Esophagus muscularis mucosa (tissue), 4 donors: ENCODE data around the gene C19orf18. TPM values are rescaled to one million over a fixed set of nuclear protein-coding genes. Genes with fewer than 3 reads are reported as not detected.

Experiments used
- DNase-seq: peaks from one replicate; pipeline ENCODE4 v3.0.0-alpha.2; 2017; ENCODE audit errors: extremely low spot score
- H3K27ac ChIP-seq, 4 donors: fragments of 200-600 bp; sonication (generic); replicated peaks in 1 of 4; 1 replicate in 3 of 4; 2 replicates in 1 of 4; pipeline ENCODE4 v1.5.1; 2016 to 2019; ENCODE audit warnings: mild to moderate bottlenecking in 1 of 4
- H3K27me3 ChIP-seq, 4 donors: fragments of 200-600 bp; sonication (generic); one replicate each; pipeline versions ENCODE4 v1.5.1 to v1.6.0; 2016 to 2019
- H3K36me3 ChIP-seq, 4 donors: fragments of 200-600 bp; sonication (generic); one replicate each; pipeline ENCODE4 v1.5.1; 2016 to 2019
- H3K4me1 ChIP-seq, 4 donors: fragments of 200-600 bp; sonication (generic); one replicate each; pipeline ENCODE4 v1.5.1; 2016 to 2019
- H3K4me3 ChIP-seq, 4 donors: fragments of 200-600 bp; sonication (generic); 1 replicate in 2 of 4; 2 replicates in 2 of 4; pipeline ENCODE4 v1.5.1; 2016 to 2019; ENCODE audit warnings: mild to moderate bottlenecking in 4 of 4, moderate library complexity in 1 of 4
- H3K9me3 ChIP-seq, 4 donors: fragments of 200-600 bp; sonication (generic); 1 replicate in 3 of 4; 2 replicates in 1 of 4; pipeline ENCODE4 v1.5.1; 2016 to 2019
- CTCF ChIP-seq, 3 experiments: fragments of 200-600 bp in 2 of 3; fragments of 450-650 bp in 1 of 3; sonication (generic) in 2 of 3; IDR thresholded peaks; one replicate each; pipeline ENCODE4 v1.5.1; 2017 to 2019; ENCODE audit warnings: antibody characterized with exemption in 3 of 3, mild to moderate bottlenecking in 2 of 3, moderate library complexity in 1 of 3
- EP300 ChIP-seq: sonication (generic); formaldehyde crosslinking; IDR thresholded peaks from one replicate; pipeline ENCODE4 v1.6.1; 2017; ENCODE audit warnings: antibody characterized with exemption
- POLR2A ChIP-seq: fragments of 450-650 bp; IDR thresholded peaks from one replicate; pipeline ENCODE4 v1.6.1; 2017; ENCODE audit warnings: antibody characterized with exemption, moderate library complexity, mild to moderate bottlenecking, low read depth
- POLR2AphosphoS5 ChIP-seq, 2 donors: sonication (generic); formaldehyde crosslinking; IDR thresholded peaks; one replicate each; pipeline ENCODE4 v1.6.1; 2017; ENCODE audit warnings: antibody characterized with exemption in 2 of 2
- WGBS: methylation state at CpG from one replicate; pipeline ENCODE4 v1.1.5; 2018; 5-methylcytosine and 5-hydroxymethylcytosine counted together
- intact Hi-C: fragments of 100-400 bp; cut with DNase I; formaldehyde crosslinking; loops from one replicate; pipeline ENCODE4 v1.15.1; 2023
- total RNA-seq, 4 donors: library from RNA; depleted of rRNA; stranded (reverse); fragments of >200 nt; gene quantifications; one replicate each; pipeline versions ENCODE4 v1.1.0 to v1.2.1, GENCODE V29; 2016

C19orf18 gene
- total RNA-seq: under 1 TPM in 3 of 4 donors, not detected in 1; 0.40 to 0.84 (median 0.83) TPM

GRCh38 chr19:57974434-57974833, at the start of gene C19orf18:
Gene C19orf18, minus strand, starts transcription at chr19:57974534. Its CDS starts 102 bp downstream, at chr19:57974432.
- 93% methylated on average over 4 of the region's 4 CpGs for WGBS
- DNase-seq: no peak
- Histone ChIP-seq H3K36me3 (peaks cover 30 to 76% (median 55%) of the 10 kb centered on the region in 4 donors), H3K27me3 (no peaks in the 10 kb centered on the region), H3K4me1 (no peaks in the 10 kb centered on the region), H3K4me3 (no peak within 1 kb of the TSS), H3K27ac (no peak within 1 kb of the TSS), H3K9me3 (peaks cover 29 to 99% (median 97%) of the 10 kb centered on the region in 4 donors)
- intact Hi-C loops: no loop called here
- no peak for TF ChIP-seq POLR2AphosphoS5 (IDR thresholded peaks at IDR 0.05)
- TF ChIP-seq POLR2A: no peak

GRCh38 chr19:58022283-58022660, 47.9 kb upstream of the C19orf18 start:
- Histone ChIP-seq H3K27ac (no peak overlapping the region), H3K4me3 (no peak overlapping the region), H3K27me3 (peaks cover 0 to 16% (median 0%) of the 10 kb centered on the region in 4 donors), H3K36me3 (no peaks in the 10 kb centered on the region), H3K9me3 (no peaks in the 10 kb centered on the region), H3K4me1 (peaks cover 0 to 4% (median 2%) of the 10 kb centered on the region in 4 donors)
- no peak for DNase-seq
- TF ChIP-seq POLR2A (no peak), POLR2AphosphoS5 (IDR thresholded peaks at IDR 0.05) (no peak), CTCF (IDR thresholded peaks at IDR 0.05) (no peak), EP300 (no peak)
- 79% methylated on average over 4 of the region's 4 CpGs for WGBS
- intact Hi-C loops: loop anchor here (1.0 kb wide), 1 partner anchor 133 kb away; no protein-coding TSS in a partner anchor

GRCh38 chr19:58021541-58022282, 47.4 kb upstream of the C19orf18 start:
- Histone ChIP-seq H3K4me1 (peaks cover 0 to 4% (median 2%) of the 10 kb centered on the region in 4 donors), H3K36me3 (no peaks in the 10 kb centered on the region), H3K27me3 (peaks cover 0 to 21% (median 0%) of the 10 kb centered on the region in 4 donors), H3K4me3 (no peak overlapping the region), H3K27ac (no peak overlapping the region), H3K9me3 (peaks cover 0 to 1% (median 0%) of the 10 kb centered on the region in 4 donors)
- 9% methylated on average over 10 of the region's 30 CpGs for WGBS
- TF ChIP-seq POLR2A (no peak), CTCF (IDR thresholded peaks at IDR 0.05) (peak; percentile 69 to 85 (median 83)), POLR2AphosphoS5 (IDR thresholded peaks at IDR 0.05) (peak in 1 of 2 donors; percentile 60), EP300 (no peak)
- intact Hi-C loops: loop anchor here (1.0 kb wide), 1 partner anchor 134 kb away; no protein-coding TSS in a partner anchor
- DNase-seq: no peak

- no peak for DNase-seq
- TF ChIP-seq POLR2A: no peak
- TF ChIP-seq CTCF (IDR thresholded peaks at IDR 0.05): no peak
- TF ChIP-seq EP300: no peak
- TF ChIP-seq POLR2AphosphoS5 (IDR thresholded peaks at IDR 0.05): no peak
- Histone ChIP-seq H3K27me3 (peaks cover 0 to 21% (median 0%) of the 10 kb centered on the region in 4 donors), H3K9me3 (peaks cover 0 to 10% (median 0%) of the 10 kb centered on the region in 4 donors), H3K4me1 (peaks cover 0 to 4% (median 2%) of the 10 kb centered on the region in 4 donors), H3K27ac (no peak overlapping the region), H3K4me3 (no peak overlapping the region), H3K36me3 (no peaks in the 10 kb centered on the region)
- intact Hi-C loops: no loop called here
- 74% methylated on average over 6 of the region's 7 CpGs for WGBS
Observed at GRCh38 chr19:58020129-58020528, 45.8 kb upstream of the C19orf18 start.

- H3K9me3 ChIP-seq: peaks cover 0 to 62% (median 27%) of the 10 kb centered on the region in 4 donors
- peaks cover 4 to 14% (median 8%) of the 10 kb centered on the region in 4 donors for H3K4me1 ChIP-seq
- intact Hi-C loops: loop anchor here (10.0 kb wide), 1 partner anchor 81 kb away; the partner anchor contains the start of gene ZSCAN18
- H3K27ac ChIP-seq: no peak overlapping the region
- H3K36me3 ChIP-seq: no peaks in the 10 kb centered on the region
- H3K4me3 ChIP-seq: no peak overlapping the region
- no peak for DNase-seq
- WGBS: 57% methylated on average over 5 of the region's 5 CpGs
- peaks cover 0 to 16% (median 0%) of the 10 kb centered on the region in 4 donors for H3K27me3 ChIP-seq
- TF ChIP-seq EP300 (no peak), POLR2AphosphoS5 (IDR thresholded peaks at IDR 0.05) (no peak), CTCF (IDR thresholded peaks at IDR 0.05) (no peak), POLR2A (no peak)
Observed at GRCh38 chr19:58014141-58014540, 39.8 kb upstream of the C19orf18 start.
